ENCODE measurements around the gene SRRM3.

SRRM3 gene

GRCh38 chr7:76336094-76336493 is 134.4 kb downstream of the SRRM3 start:
- H3K36me3 ChIP-seq (ENCODE audit: insufficient read depth, low read length), result peaks cover 90% of the 10 kb centered on the region

More at GRCh38 chr7:76336094-76336493, 134.4 kb downstream of the SRRM3 start:
- no peaks in the 10 kb centered on the region for H3K4me1 ChIP-seq (ENCODE audit: insufficient read depth, low read length, severe bottlenecking)
- H3K9me2 ChIP-seq (ENCODE audit: low read depth, low read length), result no peaks in the 10 kb centered on the region
- H3F3A ChIP-seq (ENCODE audit: insufficient read depth, low read length), result no peaks in the 10 kb centered on the region
- H3K79me2 ChIP-seq (ENCODE audit: insufficient read depth, low read length), result peaks cover 98% of the 10 kb centered on the region
- no peak for TF ChIP-seq EZH2 (IDR thresholded peaks at IDR 0.05; ENCODE audit: borderline replicate concordance, low read length)
- peaks cover 16% of the 10 kb centered on the region for H4K20me1 ChIP-seq (ENCODE audit: insufficient read depth, low read length)
- H3K27me3 ChIP-seq (ENCODE audit: insufficient read depth, low read length), result no peaks in the 10 kb centered on the region
- H3K27ac ChIP-seq (ENCODE audit: low read depth, low read length, poor library complexity, severe bottlenecking), result no peak overlapping the region
- H3K4me3 ChIP-seq (ENCODE audit: low read depth, low read length, poor library complexity, severe bottlenecking), result no peak overlapping the region
- no peaks in the 10 kb centered on the region for H3K9me3 ChIP-seq (ENCODE audit: low read length)
- no peak overlapping the region for H2AFZ ChIP-seq (ENCODE audit: low read length)
- no peak overlapping the region for H3K4me2 ChIP-seq (ENCODE audit: low read length)
- H3K9ac ChIP-seq (ENCODE audit: low read length), result no peak overlapping the region

Data from OCI-LY1 (cell line).